Measurements from ENCODE around the gene TRPM1.

TRPM1 gene

DNA sequence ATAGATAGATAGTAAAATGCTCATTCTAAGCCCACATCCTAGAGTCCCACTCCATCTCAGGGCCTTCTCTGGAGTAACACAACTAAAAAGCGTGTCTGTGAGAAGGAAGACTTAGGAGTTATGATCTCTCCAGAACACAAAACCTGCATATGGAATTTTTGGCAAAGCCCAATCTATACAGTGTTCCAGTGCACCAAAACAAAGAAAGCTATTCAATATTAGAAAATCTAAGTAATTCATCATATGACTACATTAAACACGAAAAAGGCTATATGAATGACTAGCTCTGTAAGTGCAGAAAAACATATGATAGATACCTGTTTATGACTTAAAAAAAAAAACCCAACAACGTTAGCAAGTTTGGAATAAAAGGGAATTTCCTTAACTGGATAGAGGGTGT, 137.8 kb downstream of the TRPM1 start:
- DNase-seq (ENCODE audit: low read depth) = no peak

DNA sequence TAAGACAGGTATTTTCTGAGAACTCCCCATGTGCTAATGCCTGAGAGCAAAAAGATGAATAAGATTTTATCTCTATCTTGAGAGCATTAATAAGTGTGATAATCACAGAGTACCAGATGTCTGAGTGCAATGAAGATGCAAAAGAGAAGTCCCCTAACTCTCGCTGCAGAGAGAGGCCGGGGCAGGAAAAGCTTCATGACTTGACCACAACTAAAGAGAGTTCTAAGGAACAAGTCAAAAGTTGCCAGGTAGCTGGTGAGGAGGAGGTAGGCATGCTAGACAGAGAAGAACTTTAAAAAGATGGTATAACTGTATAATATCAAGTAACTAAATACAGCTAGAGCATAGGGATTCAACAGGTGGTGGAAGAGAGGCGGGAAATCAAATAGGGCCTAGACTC, 138.9 kb downstream of the TRPM1 start:
- no peak for DNase-seq (ENCODE audit: low read depth)

DNA sequence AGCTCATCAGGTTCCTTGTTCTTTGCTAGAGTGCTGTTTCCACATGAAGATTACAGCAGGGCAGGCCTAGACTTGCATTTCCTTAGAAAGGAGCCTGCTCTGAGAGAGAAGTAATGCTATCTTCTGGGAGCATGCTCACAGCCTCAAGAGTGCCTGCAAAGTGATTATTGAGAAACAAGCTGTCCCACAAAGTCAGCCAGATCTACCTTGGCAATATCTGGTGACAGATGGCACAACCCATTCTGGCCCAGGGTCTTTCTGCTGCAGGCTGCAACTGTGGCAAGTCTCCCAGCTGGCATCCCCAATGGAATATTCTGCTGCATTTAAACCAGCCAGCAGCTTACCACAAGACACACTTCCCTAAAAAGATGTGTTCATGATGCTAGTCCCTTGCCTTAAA, 139.4 kb downstream of the TRPM1 start:
- no peak for DNase-seq (ENCODE audit: low read depth)

DNA sequence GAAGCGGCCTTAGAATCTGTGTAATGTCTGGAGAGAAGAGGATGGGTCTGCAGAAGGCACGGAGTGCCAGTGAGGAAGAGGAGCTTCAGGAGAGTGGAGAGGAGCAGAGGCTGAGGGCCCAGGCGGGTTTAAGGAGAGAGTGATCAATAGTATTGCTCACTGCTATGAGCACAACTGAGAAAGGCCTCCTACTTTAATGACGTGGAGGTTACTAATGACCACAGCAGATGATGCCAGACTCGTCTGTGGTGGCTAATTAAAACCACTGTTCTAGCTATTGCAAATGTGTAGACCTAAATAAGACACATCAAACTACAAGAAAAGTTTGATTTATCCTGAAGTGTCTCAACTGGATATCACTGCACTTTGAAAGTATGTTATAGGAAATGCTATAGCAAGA, 143.3 kb downstream of the TRPM1 start:
- DNase-seq (ENCODE audit: low read depth) = no peak

DNA sequence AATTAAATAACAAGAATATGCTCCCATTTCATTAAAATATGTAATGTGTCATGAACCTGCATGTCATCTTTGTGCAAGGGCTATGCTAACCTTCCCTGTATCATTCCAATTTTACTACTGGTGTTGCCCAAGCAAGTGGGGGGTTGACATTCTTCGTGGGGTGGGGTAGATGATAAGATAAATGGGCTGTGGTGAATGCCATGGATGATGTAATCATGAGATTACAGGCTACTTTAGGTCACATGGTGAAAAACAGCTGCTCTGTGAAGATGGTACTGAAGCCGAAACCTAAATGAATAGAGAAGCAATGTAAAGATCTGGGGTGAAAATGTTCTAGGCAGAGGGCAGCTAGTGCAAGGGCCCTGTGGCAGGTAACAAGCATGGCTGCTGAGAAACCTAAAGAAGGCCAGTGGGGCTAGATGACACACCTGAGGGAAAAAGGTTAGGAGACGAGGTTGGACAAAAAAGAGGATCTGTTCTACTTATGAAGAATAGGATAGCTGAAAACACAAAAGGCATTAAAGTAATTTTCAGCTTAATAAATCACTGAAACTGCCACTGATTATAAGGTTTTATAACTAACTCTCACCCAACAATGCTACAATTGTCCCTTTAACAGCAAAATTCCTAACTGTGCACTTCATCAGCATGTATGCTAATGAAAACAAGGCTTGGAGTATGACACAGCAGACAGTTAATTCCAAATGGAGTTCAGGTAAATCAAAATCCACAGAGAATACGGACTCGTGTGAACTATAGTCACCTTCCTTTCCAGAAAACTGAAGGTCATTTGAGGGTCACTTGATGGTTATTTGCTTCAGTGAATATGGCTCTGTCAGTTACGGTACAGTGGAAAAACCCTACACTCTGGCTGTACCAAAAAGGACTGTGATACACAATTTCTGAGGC, 145.1 kb downstream of the TRPM1 start:
- DNase-seq (ENCODE audit: low read depth) = no peak

DNA sequence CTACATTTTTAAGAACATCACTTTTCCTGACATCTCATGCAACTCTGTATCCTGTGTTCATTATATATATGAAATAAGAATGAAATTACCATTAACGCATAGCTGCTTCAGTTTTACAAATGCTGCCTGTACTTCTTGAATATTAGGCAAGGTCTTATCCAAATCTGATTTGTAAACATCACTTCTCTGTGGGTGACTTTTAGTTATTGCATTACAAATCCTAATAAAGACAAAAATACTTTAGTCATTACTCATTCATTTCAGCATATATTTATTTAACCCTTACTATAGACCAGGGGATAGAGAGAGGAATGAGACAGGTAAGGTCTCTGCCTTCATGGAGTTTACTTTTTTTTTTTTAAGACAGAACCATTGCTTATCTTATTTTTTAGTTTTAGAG, 146.9 kb downstream of the TRPM1 start:
- no peak for DNase-seq (ENCODE audit: low read depth)

DNA sequence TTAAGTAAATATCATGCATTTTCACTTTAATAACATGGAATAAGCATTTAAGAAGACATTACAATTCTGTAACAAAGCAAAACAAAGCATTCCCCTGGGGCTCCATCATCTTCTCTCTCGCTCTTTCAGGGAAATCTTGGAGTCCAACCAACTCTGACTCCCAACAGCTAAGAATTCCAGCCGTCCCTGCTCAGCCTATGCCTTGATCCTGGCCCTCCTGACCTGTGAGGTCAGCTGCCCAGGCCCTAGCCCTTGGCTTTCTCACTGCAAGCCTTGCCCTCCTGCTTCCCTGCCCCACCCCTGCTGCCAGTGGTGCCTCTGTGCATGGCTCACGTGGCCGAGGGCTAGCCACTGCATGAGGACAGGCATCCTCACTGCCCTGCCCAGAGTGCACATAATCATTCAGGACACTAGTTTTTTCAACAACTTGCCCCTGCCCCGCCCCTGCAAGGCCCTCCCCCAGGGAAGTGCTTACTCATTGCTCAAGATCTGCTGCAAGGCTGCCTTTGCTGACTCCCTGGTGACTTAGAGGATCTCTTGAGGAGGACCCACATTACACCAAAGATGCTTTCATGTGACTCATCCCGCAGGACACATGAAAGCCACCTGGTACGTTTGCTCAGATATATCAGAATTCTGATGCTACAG, 147.7 kb downstream of the TRPM1 start:
- no peak for DNase-seq (ENCODE audit: low read depth)

DNA sequence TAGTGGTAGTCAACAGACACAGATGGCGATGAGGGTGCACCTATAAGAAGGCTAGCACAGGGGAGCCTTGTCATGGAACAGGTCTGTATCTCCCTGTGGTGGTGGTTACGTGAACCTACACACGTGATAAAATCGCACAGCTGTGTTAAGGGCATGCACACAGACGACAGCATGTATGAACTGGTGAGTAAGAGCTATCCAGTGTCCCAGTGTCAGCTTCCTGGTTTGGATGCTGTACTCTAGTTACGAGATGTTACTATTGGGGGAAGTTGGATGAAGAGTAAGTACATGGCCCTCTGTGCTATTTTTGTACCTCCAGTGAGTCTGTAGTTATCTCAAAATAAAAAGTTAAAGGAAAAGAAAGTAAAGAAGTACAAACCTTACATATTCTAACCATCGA, 148.3 kb downstream of the TRPM1 start:
- DNase-seq (ENCODE audit: low read depth) = no peak

Measured in activated T-cell treated with anti-CD3 and anti-CD28 coated beads for 24 hours (primary cell).